ENCODE measurements around the gene DEDD2. TPM values are rescaled to one million over a fixed set of nuclear protein-coding genes. Genes with fewer than 3 reads are reported as not detected.

The DEDD2 gene
- total RNA-seq, 4 donors from 2014 or later = 23.2 to 30.2 (median 27.8) TPM

DNA sequence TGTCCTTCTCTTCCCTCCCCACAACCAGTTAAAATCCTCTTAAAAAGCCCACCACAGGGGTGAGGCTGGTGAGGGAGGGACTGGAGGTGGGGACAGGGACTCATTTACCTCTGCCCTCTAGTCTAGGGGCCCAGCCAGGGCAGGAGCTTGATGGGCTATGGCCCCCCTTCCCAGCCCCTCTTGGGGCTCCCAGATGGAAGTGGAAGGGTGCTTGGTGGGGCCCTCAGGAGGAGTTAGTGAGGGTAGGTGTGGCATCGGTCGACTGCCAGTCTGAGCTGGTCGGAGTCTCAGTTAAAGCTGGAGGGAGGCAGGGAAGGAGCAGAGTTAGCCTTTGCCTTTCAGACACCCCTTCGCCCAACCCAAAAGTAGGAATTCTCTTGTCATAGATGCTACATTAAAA is 13.1 kb upstream of the DEDD2 start:
- no peak for DNase-seq
- no peaks in the 10 kb centered on the region for H3K27me3 ChIP-seq
- H3K36me3 ChIP-seq = peaks cover 17 to 100% (median 60%) of the 10 kb centered on the region in 3 donors
- H3K4me1 ChIP-seq = peaks cover 0 to 20% (median 0%) of the 10 kb centered on the region in 3 donors
- peak overlapping the region in 1 of 4 donors; percentile 9 for H3K27ac ChIP-seq
- H3K4me3 ChIP-seq = no peak overlapping the region
- intact Hi-C loops (cut with DNase I) = loop anchor here (10.0 kb wide), 1 partner anchor 96 kb away; the partner anchor contains the start of gene POU2F2
- no peaks in the 10 kb centered on the region for H3K9me3 ChIP-seq
- 81 to 91% methylated on average over 3 to 4 of the region's 4 CpGs for WGBS, 2 donors
- TF ChIP-seq POLR2A (IDR thresholded peaks at IDR 0.05) = no peak
- TF ChIP-seq, protein P1, sequence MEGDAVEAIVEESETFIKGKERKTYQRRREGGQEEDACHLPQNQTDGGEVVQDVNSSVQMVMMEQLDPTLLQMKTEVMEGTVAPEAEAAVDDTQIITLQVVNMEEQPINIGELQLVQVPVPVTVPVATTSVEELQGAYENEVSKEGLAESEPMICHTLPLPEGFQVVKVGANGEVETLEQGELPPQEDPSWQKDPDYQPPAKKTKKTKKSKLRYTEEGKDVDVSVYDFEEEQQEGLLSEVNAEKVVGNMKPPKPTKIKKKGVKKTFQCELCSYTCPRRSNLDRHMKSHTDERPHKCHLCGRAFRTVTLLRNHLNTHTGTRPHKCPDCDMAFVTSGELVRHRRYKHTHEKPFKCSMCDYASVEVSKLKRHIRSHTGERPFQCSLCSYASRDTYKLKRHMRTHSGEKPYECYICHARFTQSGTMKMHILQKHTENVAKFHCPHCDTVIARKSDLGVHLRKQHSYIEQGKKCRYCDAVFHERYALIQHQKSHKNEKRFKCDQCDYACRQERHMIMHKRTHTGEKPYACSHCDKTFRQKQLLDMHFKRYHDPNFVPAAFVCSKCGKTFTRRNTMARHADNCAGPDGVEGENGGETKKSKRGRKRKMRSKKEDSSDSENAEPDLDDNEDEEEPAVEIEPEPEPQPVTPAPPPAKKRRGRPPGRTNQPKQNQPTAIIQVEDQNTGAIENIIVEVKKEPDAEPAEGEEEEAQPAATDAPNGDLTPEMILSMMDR (IDR thresholded peaks at IDR 0.05) = no peak

DNA sequence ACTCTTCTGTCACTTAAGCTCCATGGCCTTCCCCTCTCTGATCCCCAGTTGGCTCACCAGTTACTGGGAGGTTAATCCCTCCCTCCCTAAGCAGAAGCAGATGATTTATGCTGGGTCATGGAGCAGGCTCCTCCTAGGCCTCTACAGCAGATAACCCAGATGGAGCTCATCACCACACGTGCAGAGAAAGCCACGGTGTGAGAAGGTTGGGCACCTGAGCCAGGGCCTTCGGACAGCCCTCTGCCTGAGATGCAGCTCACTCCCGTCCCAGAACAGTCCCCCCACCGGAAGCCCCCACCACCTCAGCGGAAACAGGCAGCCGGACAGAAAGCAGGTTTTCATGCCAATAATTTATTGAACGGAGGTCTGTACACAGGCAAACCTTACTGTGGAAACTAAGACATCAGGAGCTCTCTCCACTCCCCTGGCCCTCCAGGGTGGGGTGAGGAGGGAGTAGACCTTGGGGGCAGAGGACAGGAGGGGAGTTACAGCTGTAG is 12.4 kb upstream of the DEDD2 start:
- DNase-seq = no peak
- TF ChIP-seq POLR2A (IDR thresholded peaks at IDR 0.05) = no peak
- TF ChIP-seq, protein P1 (IDR thresholded peaks at IDR 0.05) = no peak
- peaks cover 17 to 100% (median 60%) of the 10 kb centered on the region in 3 donors for H3K36me3 ChIP-seq
- peak overlapping the region in 2 of 4 donors; percentile 9 to 21 for H3K27ac ChIP-seq
- intact Hi-C loops (cut with DNase I) = loop anchor here (10.0 kb wide), 1 partner anchor 95 kb away; the partner anchor contains the start of gene POU2F2
- WGBS, 2 donors = 30 to 60% methylated on average over 1 to 2 of the region's 8 CpGs
- H3K4me1 ChIP-seq = peaks cover 0 to 18% (median 0%) of the 10 kb centered on the region in 3 donors
- H3K27me3 ChIP-seq = no peaks in the 10 kb centered on the region
- H3K4me3 ChIP-seq = no peak overlapping the region
- H3K9me3 ChIP-seq = no peaks in the 10 kb centered on the region

DNA sequence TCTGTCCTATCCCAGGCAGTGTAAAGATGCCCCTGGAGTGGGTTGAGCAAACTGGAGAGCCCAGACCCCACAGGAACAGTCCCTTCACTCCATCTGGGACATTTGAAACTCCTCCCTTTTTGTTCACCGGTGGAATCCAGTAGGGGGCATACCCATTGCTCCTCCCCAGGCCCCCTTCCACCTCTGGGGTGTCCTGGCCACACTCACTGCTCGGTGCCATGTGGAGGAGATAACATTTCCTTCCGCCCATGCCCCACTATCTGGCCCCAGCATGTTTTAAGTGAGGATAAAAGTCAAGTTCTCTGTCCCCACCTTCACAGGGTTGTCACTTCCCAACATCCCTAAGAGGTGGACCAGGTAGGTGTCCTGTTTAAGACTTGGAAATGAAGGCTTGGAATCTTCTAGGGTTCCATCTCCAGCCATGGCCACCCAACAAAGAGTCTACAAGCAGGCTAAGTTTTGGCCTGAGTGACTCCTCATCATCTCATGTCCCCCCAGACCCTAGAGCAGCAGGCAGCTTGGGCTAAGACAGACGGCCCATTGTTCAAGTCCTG is 11.9 kb upstream of the DEDD2 start:
- H3K36me3 ChIP-seq = peaks cover 21 to 100% (median 61%) of the 10 kb centered on the region in 3 donors
- DNase-seq = no peak
- peaks cover 0 to 13% (median 0%) of the 10 kb centered on the region in 3 donors for H3K4me1 ChIP-seq
- no peaks in the 10 kb centered on the region for H3K9me3 ChIP-seq
- no peaks in the 10 kb centered on the region for H3K27me3 ChIP-seq
- H3K4me3 ChIP-seq = no peak overlapping the region
- peak overlapping the region in 1 of 4 donors; percentile 21 for H3K27ac ChIP-seq
- TF ChIP-seq, protein P1 (IDR thresholded peaks at IDR 0.05) = no peak
- TF ChIP-seq POLR2A (IDR thresholded peaks at IDR 0.05) = no peak
- intact Hi-C loops (cut with DNase I) = no loop called here
- 56 to 64% methylated on average over 4 of the region's 4 CpGs for WGBS, 2 donors

DNA sequence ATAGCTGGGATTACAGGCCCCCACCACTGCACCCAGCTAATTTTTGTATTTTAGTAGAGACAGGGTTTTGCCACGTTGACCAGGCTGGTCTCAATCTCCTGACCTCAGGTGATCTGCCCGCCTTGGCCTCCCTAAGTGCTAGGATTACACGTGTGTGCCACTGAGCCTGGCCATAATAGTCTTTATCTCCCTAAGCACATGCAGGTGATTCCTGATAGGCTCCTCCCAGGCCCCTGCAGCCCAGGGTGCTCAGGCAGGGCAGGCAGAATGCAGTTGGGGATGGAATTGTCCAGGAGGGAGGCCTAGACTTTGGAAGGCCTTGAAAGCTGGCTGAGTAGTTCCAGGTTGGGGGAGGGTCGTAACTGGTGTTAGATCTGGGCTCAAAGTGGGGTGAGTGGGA is 11.2 kb upstream of the DEDD2 start:
- Histone ChIP-seq H3K27me3 (no peaks in the 10 kb centered on the region), H3K27ac (no peak overlapping the region), H3K4me3 (no peak overlapping the region), H3K36me3 (peaks cover 23 to 98% (median 55%) of the 10 kb centered on the region in 3 donors), H3K9me3 (no peaks in the 10 kb centered on the region), H3K4me1 (peaks cover 0 to 13% (median 0%) of the 10 kb centered on the region in 3 donors)
- intact Hi-C loops (cut with DNase I) = no loop called here
- WGBS, 2 donors = 60 to 71% methylated on average over 1 to 4 of the region's 4 CpGs
- no peak for TF ChIP-seq POLR2A (IDR thresholded peaks at IDR 0.05)
- TF ChIP-seq, protein P1 (IDR thresholded peaks at IDR 0.05) = no peak
- DNase-seq = no peak

DNA sequence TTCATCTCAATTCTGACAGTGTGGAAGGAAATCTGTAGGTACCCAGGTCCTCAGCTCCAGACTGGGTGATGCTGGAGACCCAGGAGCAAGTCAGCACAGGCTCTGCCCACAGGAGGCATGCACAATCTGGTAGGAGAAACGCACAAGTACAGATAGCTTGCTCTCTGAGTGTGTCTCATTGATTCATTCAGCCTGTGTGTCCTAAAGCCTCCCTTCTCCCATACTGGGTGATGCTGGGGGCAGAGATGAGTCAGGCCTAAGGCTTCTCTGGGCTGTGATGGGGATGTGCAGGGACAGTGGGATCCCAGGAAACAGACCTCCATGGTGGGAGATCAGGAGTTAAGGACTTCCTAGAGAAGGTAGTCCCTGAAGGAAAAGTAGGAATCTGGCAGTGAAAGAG is 9.4 kb upstream of the DEDD2 start:
- TF ChIP-seq POLR2A (IDR thresholded peaks at IDR 0.05) = no peak
- TF ChIP-seq, protein P1 (IDR thresholded peaks at IDR 0.05) = no peak
- DNase-seq = no peak
- WGBS, 2 donors = 38% methylated on average over 1 of the region's 1 CpG; no CpG with 5 or more reads in 1 of the 2 donors
- Histone ChIP-seq H3K9me3 (no peaks in the 10 kb centered on the region), H3K36me3 (peaks cover 23 to 90% (median 38%) of the 10 kb centered on the region in 3 donors), H3K27me3 (no peaks in the 10 kb centered on the region), H3K4me3 (no peak overlapping the region), H3K4me1 (peaks cover 0 to 27% (median 1%) of the 10 kb centered on the region in 3 donors), H3K27ac (no peak overlapping the region)
- intact Hi-C loops (cut with DNase I) = no loop called here

All from esophagus squamous epithelium (tissue), 5 donors.